OCI-LY1 (cell line): ENCODE data around the gene LIPT2.

Experiments used
- H2AFZ ChIP-seq: fragments of 200-600 bp; sonication (generic), shearing (Covaris generic); 2 replicates; pipeline ENCODE4 v1.6.0; 2014; ENCODE audit warnings: antibody characterized with exemption, mild to moderate bottlenecking, low read length
- H3F3A ChIP-seq: fragments of 200-600 bp; sonication (generic), shearing (Covaris generic); 2 replicates; pipeline ENCODE4 v1.6.0; 2014; ENCODE audit warnings: mild to moderate bottlenecking, antibody characterized with exemption, low read length, moderate library complexity; ENCODE audit not compliant: insufficient read depth
- H3K27ac ChIP-seq: fragments of 200-600 bp; sonication (generic); 2 replicates; pipeline ENCODE4 v1.5.1; 2014; ENCODE audit warnings: low read length, mixed run types, mild to moderate bottlenecking, low read depth; ENCODE audit not compliant: poor library complexity, severe bottlenecking
- H3K27me3 ChIP-seq: fragments of 200-600 bp; sonication (generic); 2 replicates; pipeline ENCODE4 v1.6.0; 2014; ENCODE audit warnings: antibody characterized with exemption, mild to moderate bottlenecking, low read length, moderate library complexity; ENCODE audit not compliant: insufficient read depth
- H3K36me3 ChIP-seq: fragments of 200-600 bp; sonication (generic); 2 replicates; pipeline ENCODE4 v1.6.1; 2014; ENCODE audit warnings: mild to moderate bottlenecking, antibody characterized with exemption, low read length, moderate library complexity, mixed read lengths; ENCODE audit not compliant: insufficient read depth
- H3K4me1 ChIP-seq: fragments of 200-600 bp; sonication (generic); 2 replicates; pipeline ENCODE4 v1.5.1; 2014; ENCODE audit warnings: mild to moderate bottlenecking, low read length, moderate library complexity; ENCODE audit not compliant: insufficient read depth, severe bottlenecking
- H3K4me2 ChIP-seq: fragments of 200-600 bp; sonication (generic), shearing (Covaris generic); 2 replicates; pipeline ENCODE4 v1.6.1; 2014; ENCODE audit warnings: low read length
- H3K4me3 ChIP-seq: fragments of 200-600 bp; sonication (generic); 2 replicates; pipeline ENCODE4 v1.5.1; 2014; ENCODE audit warnings: low read length, low read depth, mild to moderate bottlenecking, mixed read lengths; ENCODE audit not compliant: poor library complexity, severe bottlenecking
- H3K79me2 ChIP-seq: fragments of 200-600 bp; shearing (Covaris generic); 2 replicates; pipeline ENCODE4 v1.6.1; 2016; ENCODE audit warnings: mixed run types, low read length, mixed read lengths; ENCODE audit not compliant: insufficient read depth
- H3K9ac ChIP-seq: fragments of 200-600 bp; sonication (generic), shearing (Covaris generic); 2 replicates; pipeline ENCODE4 v1.6.1; 2014; ENCODE audit warnings: mild to moderate bottlenecking, low read length, mixed read lengths
- H3K9me2 ChIP-seq: fragments of 200-600 bp; sonication (generic), shearing (Covaris generic); 2 replicates; pipeline ENCODE4 v1.6.1; 2014; ENCODE audit warnings: low read depth, mild to moderate bottlenecking, low read length, mixed read lengths
- H3K9me3 ChIP-seq: fragments of 200-600 bp; shearing (Covaris generic); 2 replicates; pipeline ENCODE4 v1.6.1; 2014; ENCODE audit warnings: low read length, mixed read lengths
- H4K20me1 ChIP-seq: fragments of 200-600 bp; sonication (generic), shearing (Covaris generic); 2 replicates; pipeline ENCODE4 v1.6.0; 2016; ENCODE audit warnings: mild to moderate bottlenecking, low read length; ENCODE audit not compliant: insufficient read depth
- EZH2 ChIP-seq: fragments of 200-600 bp; sonication (generic), shearing (Covaris generic); IDR thresholded peaks from 2 replicates; pipeline ENCODE4 v1.8.0; 2017; ENCODE audit warnings: borderline replicate concordance, mixed run types, mild to moderate bottlenecking, antibody characterized with exemption, low read length, moderate library complexity, mixed read lengths
- TF ChIP-seq, protein P1 (sequence below): fragments of 200-600 bp; sonication (generic), shearing (Covaris generic); IDR thresholded peaks from 2 replicates; pipeline ENCODE4 v1.5.1; 2017; ENCODE audit warnings: mild to moderate bottlenecking, antibody characterized with exemption, low read length, moderate library complexity, mixed read lengths

The LIPT2 gene

DNA sequence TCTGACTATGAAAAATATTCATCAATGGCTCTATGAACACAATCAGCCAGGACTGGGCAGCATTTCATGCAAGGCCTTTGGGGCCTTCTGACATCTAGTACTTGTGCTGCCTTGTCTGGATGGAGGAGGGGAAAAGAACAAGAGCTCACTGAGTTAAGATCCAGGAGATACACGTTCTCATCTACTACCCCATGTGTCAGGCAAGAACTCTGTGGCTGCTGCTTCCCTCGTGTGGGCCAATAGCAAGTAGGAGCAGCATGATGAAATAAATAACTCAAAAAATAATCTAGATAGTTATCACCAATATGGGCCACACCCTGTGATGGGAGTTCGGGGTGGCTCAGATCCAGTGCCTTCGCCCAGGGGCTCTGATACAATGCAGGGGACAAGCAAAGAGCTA lies 33.5 kb downstream of the LIPT2 start:
- H3K36me3 ChIP-seq: no peaks in the 10 kb centered on the region
- H3K79me2 ChIP-seq: no peaks in the 10 kb centered on the region
- no peaks in the 10 kb centered on the region for H3K9me3 ChIP-seq
- TF ChIP-seq EZH2: no peak
- TF ChIP-seq, protein P1, sequence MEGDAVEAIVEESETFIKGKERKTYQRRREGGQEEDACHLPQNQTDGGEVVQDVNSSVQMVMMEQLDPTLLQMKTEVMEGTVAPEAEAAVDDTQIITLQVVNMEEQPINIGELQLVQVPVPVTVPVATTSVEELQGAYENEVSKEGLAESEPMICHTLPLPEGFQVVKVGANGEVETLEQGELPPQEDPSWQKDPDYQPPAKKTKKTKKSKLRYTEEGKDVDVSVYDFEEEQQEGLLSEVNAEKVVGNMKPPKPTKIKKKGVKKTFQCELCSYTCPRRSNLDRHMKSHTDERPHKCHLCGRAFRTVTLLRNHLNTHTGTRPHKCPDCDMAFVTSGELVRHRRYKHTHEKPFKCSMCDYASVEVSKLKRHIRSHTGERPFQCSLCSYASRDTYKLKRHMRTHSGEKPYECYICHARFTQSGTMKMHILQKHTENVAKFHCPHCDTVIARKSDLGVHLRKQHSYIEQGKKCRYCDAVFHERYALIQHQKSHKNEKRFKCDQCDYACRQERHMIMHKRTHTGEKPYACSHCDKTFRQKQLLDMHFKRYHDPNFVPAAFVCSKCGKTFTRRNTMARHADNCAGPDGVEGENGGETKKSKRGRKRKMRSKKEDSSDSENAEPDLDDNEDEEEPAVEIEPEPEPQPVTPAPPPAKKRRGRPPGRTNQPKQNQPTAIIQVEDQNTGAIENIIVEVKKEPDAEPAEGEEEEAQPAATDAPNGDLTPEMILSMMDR: no peak
- H3F3A ChIP-seq: no peaks in the 10 kb centered on the region
- no peaks in the 10 kb centered on the region for H4K20me1 ChIP-seq
- no peaks in the 10 kb centered on the region for H3K4me1 ChIP-seq
- H3K4me3 ChIP-seq: no peak overlapping the region
- H3K9me2 ChIP-seq: no peaks in the 10 kb centered on the region
- no peaks in the 10 kb centered on the region for H3K27me3 ChIP-seq
- no peak overlapping the region for H3K4me2 ChIP-seq
- H3K9ac ChIP-seq: no peak overlapping the region
- no peak overlapping the region for H2AFZ ChIP-seq
- H3K27ac ChIP-seq: no peak overlapping the region

DNA sequence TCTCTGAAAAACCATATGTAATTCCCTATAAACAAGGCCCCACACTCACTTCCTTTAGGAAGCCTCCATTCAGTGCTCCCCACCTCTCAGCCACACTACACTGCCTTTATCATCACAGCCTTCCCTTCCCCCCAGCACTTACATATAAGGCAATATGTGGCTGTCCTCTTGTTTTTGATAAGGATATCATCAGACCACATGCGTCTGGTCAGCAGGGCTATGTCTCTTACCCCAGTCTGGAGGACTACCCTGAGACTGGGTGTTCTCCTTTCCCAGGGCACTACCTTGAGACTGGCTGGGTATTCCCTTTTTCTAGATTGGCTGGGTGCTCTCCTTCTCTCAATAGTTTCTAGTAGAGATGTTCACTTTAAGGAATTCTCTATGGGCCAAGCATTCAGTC lies 33.9 kb downstream of the LIPT2 start:
- Histone ChIP-seq H3K79me2 (no peaks in the 10 kb centered on the region), H3K36me3 (no peaks in the 10 kb centered on the region), H3K4me3 (no peak overlapping the region), H3K27me3 (no peaks in the 10 kb centered on the region), H3K4me2 (no peak overlapping the region), H3K9me2 (no peaks in the 10 kb centered on the region), H3K9ac (no peak overlapping the region), H3K9me3 (no peaks in the 10 kb centered on the region), H2AFZ (no peak overlapping the region), H4K20me1 (no peaks in the 10 kb centered on the region), H3F3A (no peaks in the 10 kb centered on the region), H3K27ac (no peak overlapping the region), H3K4me1 (no peaks in the 10 kb centered on the region)
- TF ChIP-seq, protein P1: no peak
- TF ChIP-seq EZH2: no peak

DNA sequence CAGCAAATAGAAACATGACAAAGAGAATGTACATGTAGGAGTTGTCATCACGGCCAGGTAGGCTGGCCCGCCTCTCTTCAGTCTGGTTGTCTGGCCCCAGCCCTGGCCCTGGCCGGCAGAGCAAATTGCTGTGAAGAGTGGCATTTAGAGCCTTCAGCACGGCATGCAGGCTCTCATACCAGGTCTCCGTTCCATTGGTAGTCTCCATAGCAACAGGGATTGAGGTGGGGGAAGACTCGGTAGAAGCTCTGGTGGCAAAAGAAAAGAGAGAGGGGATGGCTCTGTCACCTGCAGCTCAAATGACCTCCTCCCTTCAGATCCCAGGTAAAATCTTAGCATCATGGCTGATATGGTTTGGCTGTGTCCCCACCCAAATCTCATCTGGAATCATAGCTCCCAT lies 36.2 kb downstream of the LIPT2 start:
- TF ChIP-seq, protein P1: no peak
- no peaks in the 10 kb centered on the region for H4K20me1 ChIP-seq
- H3K9me2 ChIP-seq: no peaks in the 10 kb centered on the region
- no peaks in the 10 kb centered on the region for H3K4me1 ChIP-seq
- H3F3A ChIP-seq: no peaks in the 10 kb centered on the region
- H3K27me3 ChIP-seq: no peaks in the 10 kb centered on the region
- no peaks in the 10 kb centered on the region for H3K79me2 ChIP-seq
- H3K4me3 ChIP-seq: no peak overlapping the region
- H3K36me3 ChIP-seq: no peaks in the 10 kb centered on the region
- no peak overlapping the region for H3K27ac ChIP-seq
- H2AFZ ChIP-seq: no peak overlapping the region
- no peak overlapping the region for H3K9ac ChIP-seq
- no peak overlapping the region for H3K4me2 ChIP-seq
- H3K9me3 ChIP-seq: no peaks in the 10 kb centered on the region
